HFFc6 (cell line): Measurements from ENCODE around the gene SLC22A31. TPM values are rescaled to one million over a fixed set of nuclear protein-coding genes. Genes with fewer than 3 reads are reported as not detected.

Experiments
- DNase-seq: peaks from one replicate; pipeline ENCODE4 v3.0.0-alpha.2; 2018
- H3K27ac Mint-ChIP-seq: 2 replicates; pipeline ENCODE4 v1.8.0; 2020; ENCODE audit warnings: mild to moderate bottlenecking, mixed read lengths
- H3K27me3 Mint-ChIP-seq: 2 replicates; pipeline ENCODE4 v1.8.0; 2021; ENCODE audit warnings: mild to moderate bottlenecking, moderate library complexity, mixed read lengths; ENCODE audit not compliant: insufficient read depth
- H3K36me3 Mint-ChIP-seq: 2 replicates; pipeline ENCODE4 v1.8.0; 2021; ENCODE audit warnings: low read depth, mixed read lengths
- H3K4me1 Mint-ChIP-seq: 2 replicates; pipeline ENCODE4 v1.8.0; 2020; ENCODE audit warnings: low read depth, mixed read lengths
- H3K4me3 Mint-ChIP-seq: 2 replicates; pipeline ENCODE4 v1.8.0; 2020; ENCODE audit warnings: mild to moderate bottlenecking, moderate library complexity, mixed read lengths
- H3K9me3 Mint-ChIP-seq: 2 replicates; pipeline ENCODE4 v1.8.0; 2020; ENCODE audit warnings: mild to moderate bottlenecking, mixed read lengths
- total RNA-seq, 6 experiments: library from RNA; stranded (reverse); fragmentation: NEBNext Ultra II Directional; extraction: Animal tissue kit (Norgen Biotek cat#: 25700); gene quantifications; 2 replicates in 1 of 6; 3 replicates in 5 of 6; pipeline ENCODE4 v1.2.3, GENCODE V29; 2021
- TF ChIP-seq, protein P1 (sequence below): fragments of 200-600 bp; sonication (generic); IDR thresholded peaks from 2 replicates; pipeline ENCODE4 v1.5.0; 2021; ENCODE audit warnings: antibody characterized with exemption, mild to moderate bottlenecking

SLC22A31 gene
- total RNA-seq, 6 experiments from 2014 or later: not detected

DNA sequence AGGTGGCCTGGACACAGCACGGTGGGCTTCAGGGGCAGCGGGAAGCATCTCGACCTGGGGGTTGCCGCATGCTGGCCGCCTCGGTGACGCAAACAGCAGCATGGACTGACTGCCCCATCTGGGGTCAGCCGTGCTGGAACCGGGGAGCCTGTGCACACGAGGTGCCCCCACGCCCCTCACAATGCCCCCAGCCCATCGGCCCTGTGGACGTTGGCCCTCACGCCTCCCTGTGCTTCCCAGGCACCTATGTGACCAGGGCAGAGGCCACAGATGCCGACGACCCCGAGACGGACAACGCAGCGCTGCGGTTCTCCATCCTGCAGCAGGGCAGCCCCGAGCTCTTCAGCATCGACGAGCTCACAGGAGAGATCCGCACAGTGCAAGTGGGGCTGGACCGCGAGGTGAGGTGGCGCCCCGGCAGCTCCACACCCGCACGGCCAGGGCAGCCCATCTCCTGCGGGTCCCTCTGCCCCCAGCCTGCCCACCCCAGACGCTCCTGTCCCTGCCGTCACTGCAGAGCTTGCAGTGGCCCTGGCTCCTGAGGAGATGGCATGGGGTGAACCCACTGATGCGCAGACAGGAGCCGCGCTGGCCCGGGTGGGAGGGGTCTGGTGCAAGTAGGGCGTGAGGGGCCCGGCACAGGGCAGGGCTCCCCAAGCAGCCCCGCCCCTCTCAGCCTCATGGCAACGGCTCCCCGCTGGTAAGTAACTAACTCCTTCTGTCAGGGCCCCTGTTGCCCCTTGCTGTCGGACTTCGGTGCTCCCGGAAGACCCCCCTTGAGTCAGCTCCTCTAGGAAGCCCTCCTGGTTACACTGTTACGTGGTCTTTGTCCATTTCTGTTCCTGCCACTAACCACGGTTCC is 15.2 kb downstream of the SLC22A31 start:
- H3K4me3 Mint-ChIP-seq: no peak overlapping the region

GRCh38 chr16:89184677-89184932 is 15.7 kb downstream of the SLC22A31 start:
- H3K4me1 Mint-ChIP-seq: no peaks in the 10 kb centered on the region
- TF ChIP-seq, protein P1, sequence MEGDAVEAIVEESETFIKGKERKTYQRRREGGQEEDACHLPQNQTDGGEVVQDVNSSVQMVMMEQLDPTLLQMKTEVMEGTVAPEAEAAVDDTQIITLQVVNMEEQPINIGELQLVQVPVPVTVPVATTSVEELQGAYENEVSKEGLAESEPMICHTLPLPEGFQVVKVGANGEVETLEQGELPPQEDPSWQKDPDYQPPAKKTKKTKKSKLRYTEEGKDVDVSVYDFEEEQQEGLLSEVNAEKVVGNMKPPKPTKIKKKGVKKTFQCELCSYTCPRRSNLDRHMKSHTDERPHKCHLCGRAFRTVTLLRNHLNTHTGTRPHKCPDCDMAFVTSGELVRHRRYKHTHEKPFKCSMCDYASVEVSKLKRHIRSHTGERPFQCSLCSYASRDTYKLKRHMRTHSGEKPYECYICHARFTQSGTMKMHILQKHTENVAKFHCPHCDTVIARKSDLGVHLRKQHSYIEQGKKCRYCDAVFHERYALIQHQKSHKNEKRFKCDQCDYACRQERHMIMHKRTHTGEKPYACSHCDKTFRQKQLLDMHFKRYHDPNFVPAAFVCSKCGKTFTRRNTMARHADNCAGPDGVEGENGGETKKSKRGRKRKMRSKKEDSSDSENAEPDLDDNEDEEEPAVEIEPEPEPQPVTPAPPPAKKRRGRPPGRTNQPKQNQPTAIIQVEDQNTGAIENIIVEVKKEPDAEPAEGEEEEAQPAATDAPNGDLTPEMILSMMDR: no peak
- no peak overlapping the region for H3K27ac Mint-ChIP-seq
- no peaks in the 10 kb centered on the region for H3K9me3 Mint-ChIP-seq
- H3K27me3 Mint-ChIP-seq: peaks cover 6% of the 10 kb centered on the region
- H3K36me3 Mint-ChIP-seq: no peaks in the 10 kb centered on the region
- H3K4me3 Mint-ChIP-seq: no peak overlapping the region
- DNase-seq: no peak

More for the DNA sequence above, 15.2 kb downstream of the SLC22A31 start:
- TF ChIP-seq, protein P1: no peak
- Mint-ChIP-seq H3K9me3 (no peaks in the 10 kb centered on the region), H3K4me1 (no peaks in the 10 kb centered on the region), H3K27me3 (peaks cover 6% of the 10 kb centered on the region), H3K27ac (no peak overlapping the region), H3K36me3 (no peaks in the 10 kb centered on the region)
- no peak for DNase-seq

DNA sequence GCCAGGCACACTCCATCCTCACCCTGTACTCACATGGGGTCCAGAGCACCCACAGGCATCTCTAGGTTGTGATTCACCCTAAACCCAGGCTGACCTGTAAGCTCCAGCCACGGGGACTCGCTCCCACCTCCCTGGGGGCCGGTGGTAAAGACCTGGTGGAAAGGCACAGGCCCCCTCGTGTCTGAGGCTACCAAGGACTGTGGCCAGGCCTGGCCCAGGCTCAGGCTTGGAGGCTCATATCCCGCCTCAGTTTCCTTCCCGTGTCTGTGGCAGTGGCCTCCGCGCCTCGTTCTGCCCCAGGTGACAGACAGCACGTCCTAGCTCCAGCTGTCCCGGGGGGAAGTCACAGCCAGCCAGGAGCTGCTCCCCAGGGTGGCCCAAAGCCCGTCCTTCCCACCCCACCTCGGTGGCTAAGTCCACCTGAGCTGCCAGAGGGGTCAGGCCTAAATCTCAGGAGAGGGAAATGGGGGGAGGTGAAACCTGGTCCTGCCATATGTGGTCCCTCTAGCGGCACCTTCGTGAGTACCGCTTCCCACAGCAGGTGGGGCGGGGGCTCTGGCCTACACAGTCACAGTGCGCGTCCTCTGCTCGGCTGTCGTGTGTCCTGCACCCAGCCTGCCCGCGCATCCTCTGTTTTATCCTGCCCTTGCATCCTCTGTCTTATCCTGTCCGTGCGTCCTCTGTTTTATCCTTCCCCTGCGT is 16.2 kb downstream of the SLC22A31 start:
- DNase-seq: no peak
- TF ChIP-seq, protein P1: no peak
- Mint-ChIP-seq H3K9me3 (no peaks in the 10 kb centered on the region), H3K27ac (no peak overlapping the region), H3K4me1 (no peaks in the 10 kb centered on the region), H3K36me3 (no peaks in the 10 kb centered on the region), H3K27me3 (peaks cover 6% of the 10 kb centered on the region), H3K4me3 (no peak overlapping the region)

- Mint-ChIP-seq H3K27ac (no peak overlapping the region), H3K4me1 (no peaks in the 10 kb centered on the region), H3K27me3 (peaks cover 5% of the 10 kb centered on the region), H3K4me3 (no peak overlapping the region), H3K36me3 (no peaks in the 10 kb centered on the region), H3K9me3 (no peaks in the 10 kb centered on the region)
- no peak for DNase-seq
- TF ChIP-seq, protein P1: no peak
Observed at GRCh38 chr16:89183463-89183862, 16.9 kb downstream of the SLC22A31 start.

DNA sequence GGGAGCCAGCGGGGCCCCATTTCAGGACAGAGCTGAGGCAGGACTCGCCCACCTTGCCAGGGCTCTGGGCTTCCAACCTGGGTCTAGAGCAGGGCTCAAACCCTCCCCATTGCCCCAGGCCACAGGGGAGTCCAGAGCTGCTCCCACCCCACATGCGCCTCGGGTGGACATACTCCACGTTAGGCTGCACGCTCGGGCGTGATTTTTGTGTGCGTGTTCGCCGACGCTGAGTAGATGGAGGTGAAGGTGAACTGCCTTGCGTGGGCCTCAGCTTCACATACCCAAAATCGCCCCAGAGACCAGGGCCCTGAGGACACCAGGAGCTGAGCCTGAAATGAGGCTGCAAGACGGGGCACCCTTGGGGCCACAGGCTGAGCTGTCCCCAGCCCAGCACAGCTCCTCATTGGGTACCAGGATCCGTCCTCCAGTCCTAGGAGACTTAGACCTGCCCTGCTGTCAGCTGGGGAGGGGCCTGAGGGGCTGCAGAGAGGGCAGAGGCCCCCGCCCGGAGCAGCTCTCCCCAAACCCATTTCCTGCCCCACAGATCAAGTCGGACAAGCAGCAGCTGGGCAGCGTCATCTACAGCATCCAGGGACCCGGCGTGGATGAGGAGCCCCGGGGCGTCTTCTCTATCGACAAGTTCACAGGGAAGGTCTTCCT is 20.6 kb downstream of the SLC22A31 start:
- DNase-seq: no peak
- Mint-ChIP-seq H3K9me3 (no peaks in the 10 kb centered on the region), H3K27ac (no peak overlapping the region), H3K36me3 (no peaks in the 10 kb centered on the region), H3K4me3 (no peak overlapping the region), H3K4me1 (no peaks in the 10 kb centered on the region), H3K27me3 (peaks cover 2% of the 10 kb centered on the region)
- TF ChIP-seq, protein P1: no peak
